ENCODE measurements around the gene PALS1. TPM values are rescaled to one million over a fixed set of nuclear protein-coding genes. Genes with fewer than 3 reads are reported as not detected.

Gene PALS1
- total and polyA plus RNA-seq, 4 donors: 5.5 to 17.6 (median 10.1) TPM

DNA sequence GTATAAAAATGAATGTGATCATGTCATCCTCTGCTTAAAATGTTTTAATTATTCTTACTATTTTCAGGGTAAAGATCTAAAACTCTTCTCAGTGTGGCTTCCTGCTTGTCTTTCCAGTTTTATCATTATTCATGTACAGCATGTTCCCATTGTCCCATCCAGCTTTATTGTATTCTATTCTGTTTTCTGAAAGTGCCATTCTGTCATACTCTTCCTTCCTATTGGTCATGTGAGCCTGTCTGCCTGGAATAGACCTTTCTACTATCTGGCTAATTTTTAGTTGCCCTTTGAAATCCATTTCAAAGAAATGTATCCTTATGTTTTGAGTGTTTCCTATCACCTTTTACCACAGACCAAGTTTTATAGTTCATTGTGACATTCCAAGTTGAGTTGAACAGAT, 34.9 kb downstream of the PALS1 start:
- H3K9ac ChIP-seq (ENCODE audit: low read depth in 1 of 2, low read length in 2 of 2): no peak overlapping the region
- no peaks in the 10 kb centered on the region for H3K9me3 ChIP-seq (ENCODE audit: control insufficient read depth in 4 of 4, low read length in 3 of 4)
- no peak for DNase-seq (ENCODE audit: low spot score)
- TF ChIP-seq EGR1 (IDR thresholded peaks at IDR 0.05; ENCODE audit: low read depth in 2 of 2) (no peak), FOXA1 (IDR thresholded peaks at IDR 0.05) (no peak), JUND (IDR thresholded peaks at IDR 0.05) (no peak)
- no peak overlapping the region for H3K27ac ChIP-seq (ENCODE audit: low read depth in 1 of 2, low read length in 2 of 2)
- no peak overlapping the region for H3K4me3 ChIP-seq (ENCODE audit: low read depth in 1 of 3, low read length in 3 of 3)
- H3K4me1 ChIP-seq (ENCODE audit: control insufficient read depth in 4 of 4, insufficient read depth in 4 of 4, low read length in 3 of 4): peaks cover 0 to 5% (median 3%) of the 10 kb centered on the region in 4 donors
- peaks cover 0 to 3% (median under 1%) of the 10 kb centered on the region in 4 donors for H3K36me3 ChIP-seq (ENCODE audit: control insufficient read depth in 4 of 4, insufficient read depth in 3 of 4, low read depth in 1 of 4, low read length in 3 of 4)
- H3K27me3 ChIP-seq (ENCODE audit: control insufficient read depth in 4 of 4, insufficient read depth in 4 of 4, low read length in 3 of 4): no peaks in the 10 kb centered on the region

DNA sequence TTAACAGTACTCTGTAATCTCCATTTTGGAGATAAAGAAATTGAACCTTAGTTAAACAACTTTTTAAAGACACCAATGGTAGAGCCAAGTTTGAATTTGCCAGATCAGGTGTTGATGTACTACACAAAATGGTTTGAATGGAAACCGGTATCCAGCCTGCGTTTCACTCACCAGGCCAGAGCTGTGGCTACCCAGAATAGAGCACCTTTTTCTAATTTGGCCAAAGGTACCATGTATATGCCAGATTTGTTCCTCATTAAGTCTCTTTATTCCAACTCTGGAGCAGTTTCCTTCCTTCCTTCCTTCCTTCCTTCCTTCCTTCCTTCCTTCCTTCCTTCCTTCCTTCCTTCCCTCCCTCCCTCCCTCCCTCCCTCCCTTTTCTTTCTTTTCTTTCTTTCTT, 39.3 kb downstream of the PALS1 start:
- TF ChIP-seq, protein P1, sequence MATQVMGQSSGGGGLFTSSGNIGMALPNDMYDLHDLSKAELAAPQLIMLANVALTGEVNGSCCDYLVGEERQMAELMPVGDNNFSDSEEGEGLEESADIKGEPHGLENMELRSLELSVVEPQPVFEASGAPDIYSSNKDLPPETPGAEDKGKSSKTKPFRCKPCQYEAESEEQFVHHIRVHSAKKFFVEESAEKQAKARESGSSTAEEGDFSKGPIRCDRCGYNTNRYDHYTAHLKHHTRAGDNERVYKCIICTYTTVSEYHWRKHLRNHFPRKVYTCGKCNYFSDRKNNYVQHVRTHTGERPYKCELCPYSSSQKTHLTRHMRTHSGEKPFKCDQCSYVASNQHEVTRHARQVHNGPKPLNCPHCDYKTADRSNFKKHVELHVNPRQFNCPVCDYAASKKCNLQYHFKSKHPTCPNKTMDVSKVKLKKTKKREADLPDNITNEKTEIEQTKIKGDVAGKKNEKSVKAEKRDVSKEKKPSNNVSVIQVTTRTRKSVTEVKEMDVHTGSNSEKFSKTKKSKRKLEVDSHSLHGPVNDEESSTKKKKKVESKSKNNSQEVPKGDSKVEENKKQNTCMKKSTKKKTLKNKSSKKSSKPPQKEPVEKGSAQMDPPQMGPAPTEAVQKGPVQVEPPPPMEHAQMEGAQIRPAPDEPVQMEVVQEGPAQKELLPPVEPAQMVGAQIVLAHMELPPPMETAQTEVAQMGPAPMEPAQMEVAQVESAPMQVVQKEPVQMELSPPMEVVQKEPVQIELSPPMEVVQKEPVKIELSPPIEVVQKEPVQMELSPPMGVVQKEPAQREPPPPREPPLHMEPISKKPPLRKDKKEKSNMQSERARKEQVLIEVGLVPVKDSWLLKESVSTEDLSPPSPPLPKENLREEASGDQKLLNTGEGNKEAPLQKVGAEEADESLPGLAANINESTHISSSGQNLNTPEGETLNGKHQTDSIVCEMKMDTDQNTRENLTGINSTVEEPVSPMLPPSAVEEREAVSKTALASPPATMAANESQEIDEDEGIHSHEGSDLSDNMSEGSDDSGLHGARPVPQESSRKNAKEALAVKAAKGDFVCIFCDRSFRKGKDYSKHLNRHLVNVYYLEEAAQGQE (IDR thresholded peaks at IDR 0.05): no peak
- no peak for TF ChIP-seq EGR1 (IDR thresholded peaks at IDR 0.05; ENCODE audit: low read depth in 2 of 2)
- TF ChIP-seq GABPA (IDR thresholded peaks at IDR 0.05 in 1 of 2, conservative IDR thresholded peaks at IDR 0.05 in 1 of 2): no peak
- TF ChIP-seq, protein P2, sequence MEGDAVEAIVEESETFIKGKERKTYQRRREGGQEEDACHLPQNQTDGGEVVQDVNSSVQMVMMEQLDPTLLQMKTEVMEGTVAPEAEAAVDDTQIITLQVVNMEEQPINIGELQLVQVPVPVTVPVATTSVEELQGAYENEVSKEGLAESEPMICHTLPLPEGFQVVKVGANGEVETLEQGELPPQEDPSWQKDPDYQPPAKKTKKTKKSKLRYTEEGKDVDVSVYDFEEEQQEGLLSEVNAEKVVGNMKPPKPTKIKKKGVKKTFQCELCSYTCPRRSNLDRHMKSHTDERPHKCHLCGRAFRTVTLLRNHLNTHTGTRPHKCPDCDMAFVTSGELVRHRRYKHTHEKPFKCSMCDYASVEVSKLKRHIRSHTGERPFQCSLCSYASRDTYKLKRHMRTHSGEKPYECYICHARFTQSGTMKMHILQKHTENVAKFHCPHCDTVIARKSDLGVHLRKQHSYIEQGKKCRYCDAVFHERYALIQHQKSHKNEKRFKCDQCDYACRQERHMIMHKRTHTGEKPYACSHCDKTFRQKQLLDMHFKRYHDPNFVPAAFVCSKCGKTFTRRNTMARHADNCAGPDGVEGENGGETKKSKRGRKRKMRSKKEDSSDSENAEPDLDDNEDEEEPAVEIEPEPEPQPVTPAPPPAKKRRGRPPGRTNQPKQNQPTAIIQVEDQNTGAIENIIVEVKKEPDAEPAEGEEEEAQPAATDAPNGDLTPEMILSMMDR (IDR thresholded peaks at IDR 0.05; ENCODE audit: low read depth, low read length, missing input control): no peak
- no peak for TF ChIP-seq TAF1 (conservative IDR thresholded peaks at IDR 0.05)
- TF ChIP-seq, protein P3, sequence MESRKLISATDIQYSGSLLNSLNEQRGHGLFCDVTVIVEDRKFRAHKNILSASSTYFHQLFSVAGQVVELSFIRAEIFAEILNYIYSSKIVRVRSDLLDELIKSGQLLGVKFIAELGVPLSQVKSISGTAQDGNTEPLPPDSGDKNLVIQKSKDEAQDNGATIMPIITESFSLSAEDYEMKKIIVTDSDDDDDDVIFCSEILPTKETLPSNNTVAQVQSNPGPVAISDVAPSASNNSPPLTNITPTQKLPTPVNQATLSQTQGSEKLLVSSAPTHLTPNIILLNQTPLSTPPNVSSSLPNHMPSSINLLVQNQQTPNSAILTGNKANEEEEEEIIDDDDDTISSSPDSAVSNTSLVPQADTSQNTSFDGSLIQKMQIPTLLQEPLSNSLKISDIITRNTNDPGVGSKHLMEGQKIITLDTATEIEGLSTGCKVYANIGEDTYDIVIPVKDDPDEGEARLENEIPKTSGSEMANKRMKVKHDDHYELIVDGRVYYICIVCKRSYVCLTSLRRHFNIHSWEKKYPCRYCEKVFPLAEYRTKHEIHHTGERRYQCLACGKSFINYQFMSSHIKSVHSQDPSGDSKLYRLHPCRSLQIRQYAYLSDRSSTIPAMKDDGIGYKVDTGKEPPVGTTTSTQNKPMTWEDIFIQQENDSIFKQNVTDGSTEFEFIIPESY (IDR thresholded peaks at IDR 0.05): no peak
- TF ChIP-seq YY1 (IDR thresholded peaks at IDR 0.05): no peak
- TF ChIP-seq FOXA2 (IDR thresholded peaks at IDR 0.05): no peak
- no peak for TF ChIP-seq HNF4G (IDR thresholded peaks at IDR 0.05)
- no peak for TF ChIP-seq RXRA (IDR thresholded peaks at IDR 0.05)
- TF ChIP-seq, protein P4, sequence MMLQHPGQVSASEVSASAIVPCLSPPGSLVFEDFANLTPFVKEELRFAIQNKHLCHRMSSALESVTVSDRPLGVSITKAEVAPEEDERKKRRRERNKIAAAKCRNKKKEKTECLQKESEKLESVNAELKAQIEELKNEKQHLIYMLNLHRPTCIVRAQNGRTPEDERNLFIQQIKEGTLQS (IDR thresholded peaks at IDR 0.05): no peak
- no peak for TF ChIP-seq RAD21 (IDR thresholded peaks at IDR 0.05)
- Histone ChIP-seq H3K9me3 (ENCODE audit: control insufficient read depth in 4 of 4, low read length in 3 of 4) (no peaks in the 10 kb centered on the region), H3K36me3 (ENCODE audit: control insufficient read depth in 4 of 4, insufficient read depth in 3 of 4, low read depth in 1 of 4, low read length in 3 of 4) (peaks cover 0 to 3% (median 1%) of the 10 kb centered on the region in 4 donors), H3K27me3 (ENCODE audit: control insufficient read depth in 4 of 4, insufficient read depth in 4 of 4, low read length in 3 of 4) (no peaks in the 10 kb centered on the region), H3K27ac (ENCODE audit: low read depth in 1 of 2, low read length in 2 of 2) (no peak overlapping the region), H3K4me3 (ENCODE audit: low read depth in 1 of 3, low read length in 3 of 3) (no peak overlapping the region), H3K9ac (ENCODE audit: low read depth in 1 of 2, low read length in 2 of 2) (no peak overlapping the region), H3K4me1 (ENCODE audit: control insufficient read depth in 4 of 4, insufficient read depth in 4 of 4, low read length in 3 of 4) (peaks cover 0 to 5% (median 3%) of the 10 kb centered on the region in 4 donors)
- no peak for DNase-seq (ENCODE audit: low spot score)
- 96% methylated on average over 2 of the region's 2 CpGs for WGBS

Data from liver (tissue), 9 donors.